Vagina (tissue), 2 donors: ENCODE measurements around the gene HOXB6.

Experiments
- POLR2A ChIP-seq, 2 donors: fragments of 450-650 bp; IDR thresholded peaks; one replicate each; pipeline ENCODE4 v1.6.1; 2017; ENCODE audit warnings: antibody characterized with exemption in 2 of 2, mild to moderate bottlenecking in 2 of 2, moderate library complexity in 2 of 2
- TF ChIP-seq, protein P1 (sequence below), 3 experiments: fragments of 450-650 bp in 2 of 3; fragments of 200-600 bp in 1 of 3; sonication (generic) in 1 of 3; IDR thresholded peaks; one replicate each; pipeline ENCODE4 v1.5.1; 2017 to 2019; ENCODE audit warnings: antibody characterized with exemption in 3 of 3, mild to moderate bottlenecking in 2 of 3, moderate library complexity in 2 of 3

DNA sequence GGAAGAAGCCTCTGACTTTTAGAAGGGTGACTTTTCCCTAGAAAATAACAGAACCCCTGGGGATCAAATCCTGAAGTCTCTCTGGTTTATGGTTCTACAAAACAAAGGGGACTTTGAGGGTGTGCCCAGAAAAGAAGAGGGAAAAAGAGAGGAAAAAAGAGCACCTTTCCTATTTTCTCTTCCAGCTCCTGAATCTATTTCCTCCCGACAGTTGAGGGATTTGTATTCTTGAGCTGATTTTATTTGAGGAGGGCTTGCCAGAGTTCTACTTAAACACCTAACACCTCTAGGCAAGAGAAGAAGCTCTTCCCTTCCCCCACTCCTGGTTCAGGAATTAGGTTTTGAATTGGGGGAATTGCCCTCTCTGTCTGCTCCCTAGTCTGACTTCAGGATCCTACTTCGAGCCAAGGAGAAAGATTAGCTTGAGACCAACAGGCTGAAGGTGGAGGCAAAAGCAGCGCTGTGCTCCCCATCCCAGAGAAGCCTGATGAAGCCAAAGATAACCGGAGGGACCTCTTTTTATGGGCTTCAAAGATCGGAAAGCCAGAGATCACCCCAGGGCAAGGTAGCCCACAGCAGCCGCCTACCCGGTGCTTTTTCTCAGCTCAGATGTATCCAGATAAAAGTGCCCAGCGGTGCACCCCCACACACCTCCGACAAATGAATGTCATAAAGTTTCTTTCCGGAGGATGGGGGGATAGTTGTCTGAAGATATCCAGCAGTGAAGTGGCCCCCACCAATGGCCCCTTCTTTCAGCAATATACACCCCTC lies 15.5 kb downstream of the HOXB6 start:
- TF ChIP-seq, protein P1, sequence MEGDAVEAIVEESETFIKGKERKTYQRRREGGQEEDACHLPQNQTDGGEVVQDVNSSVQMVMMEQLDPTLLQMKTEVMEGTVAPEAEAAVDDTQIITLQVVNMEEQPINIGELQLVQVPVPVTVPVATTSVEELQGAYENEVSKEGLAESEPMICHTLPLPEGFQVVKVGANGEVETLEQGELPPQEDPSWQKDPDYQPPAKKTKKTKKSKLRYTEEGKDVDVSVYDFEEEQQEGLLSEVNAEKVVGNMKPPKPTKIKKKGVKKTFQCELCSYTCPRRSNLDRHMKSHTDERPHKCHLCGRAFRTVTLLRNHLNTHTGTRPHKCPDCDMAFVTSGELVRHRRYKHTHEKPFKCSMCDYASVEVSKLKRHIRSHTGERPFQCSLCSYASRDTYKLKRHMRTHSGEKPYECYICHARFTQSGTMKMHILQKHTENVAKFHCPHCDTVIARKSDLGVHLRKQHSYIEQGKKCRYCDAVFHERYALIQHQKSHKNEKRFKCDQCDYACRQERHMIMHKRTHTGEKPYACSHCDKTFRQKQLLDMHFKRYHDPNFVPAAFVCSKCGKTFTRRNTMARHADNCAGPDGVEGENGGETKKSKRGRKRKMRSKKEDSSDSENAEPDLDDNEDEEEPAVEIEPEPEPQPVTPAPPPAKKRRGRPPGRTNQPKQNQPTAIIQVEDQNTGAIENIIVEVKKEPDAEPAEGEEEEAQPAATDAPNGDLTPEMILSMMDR (IDR thresholded peaks at IDR 0.05), result no peak
- TF ChIP-seq POLR2A (IDR thresholded peaks at IDR 0.05), result no peak
